Neural cell (in vitro differentiated cells): ENCODE measurements around the gene HDHD2.

Source experiments
- EZH2 ChIP-seq: fragments of 200-600, 300-800 bp; shearing (Covaris generic), sonication (generic); IDR thresholded peaks from 2 replicates; pipeline ENCODE4 v1.6.1; 2014; ENCODE audit warnings: antibody characterized with exemption, low read length, borderline replicate concordance, mild to moderate bottlenecking; ENCODE audit not compliant: insufficient read depth, poor library complexity, severe bottlenecking
- MXI1 ChIP-seq: fragments of 450-650 bp; conservative IDR thresholded peaks from 2 replicates; pipeline ENCODE4 v1.6.1; 2014; ENCODE audit warnings: antibody characterized with exemption, mild to moderate bottlenecking; ENCODE audit not compliant: poor library complexity, severe bottlenecking
- POLR2AphosphoS5 ChIP-seq: IDR thresholded peaks from 2 replicates; pipeline ENCODE4 v1.6.1; 2012
- TF ChIP-seq, protein P1 (sequence below): fragments of 450-650 bp; IDR thresholded peaks from 2 replicates; pipeline ENCODE4 v1.5.1; 2014; ENCODE audit warnings: antibody characterized with exemption, mild to moderate bottlenecking, moderate library complexity; ENCODE audit not compliant: poor library complexity, severe bottlenecking

DNA sequence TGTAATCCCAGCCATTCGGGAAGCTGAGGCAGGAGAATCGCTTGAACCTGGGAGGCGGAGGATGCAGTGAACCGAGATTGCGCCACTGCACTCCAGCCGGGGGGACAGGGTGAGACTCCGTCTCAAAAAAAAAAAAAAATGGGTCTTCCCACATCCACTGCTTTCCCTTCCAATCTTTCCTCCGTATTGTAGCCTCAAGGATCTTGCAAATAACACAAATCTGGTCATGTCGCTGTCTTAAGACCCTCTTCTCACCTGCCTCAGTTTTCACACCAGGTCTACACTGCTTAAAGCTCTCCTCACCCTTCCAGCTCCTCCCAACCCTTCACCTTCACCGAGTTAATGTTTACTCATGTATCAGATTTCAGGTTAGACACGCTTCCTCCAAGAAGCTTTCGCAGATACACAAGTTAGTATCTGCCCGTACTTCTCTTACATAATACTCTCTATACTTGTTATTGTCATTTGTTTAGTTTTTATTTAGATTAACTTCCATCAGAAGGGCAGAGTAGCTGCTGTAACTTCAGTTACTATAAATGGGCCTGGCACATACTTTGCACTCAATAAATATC is 24.3 kb upstream of the HDHD2 start:
- TF ChIP-seq, protein P1, sequence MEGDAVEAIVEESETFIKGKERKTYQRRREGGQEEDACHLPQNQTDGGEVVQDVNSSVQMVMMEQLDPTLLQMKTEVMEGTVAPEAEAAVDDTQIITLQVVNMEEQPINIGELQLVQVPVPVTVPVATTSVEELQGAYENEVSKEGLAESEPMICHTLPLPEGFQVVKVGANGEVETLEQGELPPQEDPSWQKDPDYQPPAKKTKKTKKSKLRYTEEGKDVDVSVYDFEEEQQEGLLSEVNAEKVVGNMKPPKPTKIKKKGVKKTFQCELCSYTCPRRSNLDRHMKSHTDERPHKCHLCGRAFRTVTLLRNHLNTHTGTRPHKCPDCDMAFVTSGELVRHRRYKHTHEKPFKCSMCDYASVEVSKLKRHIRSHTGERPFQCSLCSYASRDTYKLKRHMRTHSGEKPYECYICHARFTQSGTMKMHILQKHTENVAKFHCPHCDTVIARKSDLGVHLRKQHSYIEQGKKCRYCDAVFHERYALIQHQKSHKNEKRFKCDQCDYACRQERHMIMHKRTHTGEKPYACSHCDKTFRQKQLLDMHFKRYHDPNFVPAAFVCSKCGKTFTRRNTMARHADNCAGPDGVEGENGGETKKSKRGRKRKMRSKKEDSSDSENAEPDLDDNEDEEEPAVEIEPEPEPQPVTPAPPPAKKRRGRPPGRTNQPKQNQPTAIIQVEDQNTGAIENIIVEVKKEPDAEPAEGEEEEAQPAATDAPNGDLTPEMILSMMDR: no peak
- no peak for TF ChIP-seq MXI1
- TF ChIP-seq POLR2AphosphoS5: no peak
- TF ChIP-seq EZH2: no peak
